OCI-LY3 (cell line): ENCODE measurements around the gene CCDC159.

ENCODE experiments used
- EZH2phosphoT487 ChIP-seq: fragments of 200-600 bp; shearing (Covaris generic); IDR thresholded peaks from 2 replicates; pipeline ENCODE4 v1.6.1; 2018; ENCODE audit warnings: antibody characterized with exemption, mixed run types, low read depth
- TF ChIP-seq, protein P1 (sequence below): fragments of 200-600, 300-600 bp; sonication (generic); IDR thresholded peaks from 2 replicates; pipeline ENCODE4 v1.5.1; 2014; ENCODE audit warnings: antibody characterized with exemption, low read length, low read depth

DNA sequence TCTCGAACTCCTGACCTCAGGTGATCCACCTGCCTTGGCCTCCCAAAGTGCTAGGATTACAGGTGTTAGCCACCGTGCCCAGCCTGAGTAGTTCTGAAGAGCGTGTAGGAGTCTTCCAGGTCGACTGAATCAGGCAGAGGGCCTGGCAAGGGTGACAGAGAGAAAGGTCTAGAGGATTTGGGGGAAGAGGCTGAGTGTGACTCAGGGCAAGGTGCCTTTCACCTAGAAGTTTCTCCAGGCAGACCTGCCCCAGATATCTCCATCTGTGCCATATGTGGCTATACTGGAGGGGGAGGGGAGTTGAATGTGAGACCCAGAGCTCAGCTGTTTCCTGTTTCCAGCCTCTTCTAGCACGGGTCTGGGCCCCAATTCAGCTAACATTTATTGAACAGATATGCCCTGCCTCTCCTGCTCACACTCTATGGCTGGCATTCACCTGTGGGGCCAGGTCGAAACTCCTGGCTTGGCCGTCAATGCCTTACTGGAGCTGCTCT is 1.3 kb downstream of the CCDC159 start:
- TF ChIP-seq EZH2phosphoT487: no peak
- TF ChIP-seq, protein P1, sequence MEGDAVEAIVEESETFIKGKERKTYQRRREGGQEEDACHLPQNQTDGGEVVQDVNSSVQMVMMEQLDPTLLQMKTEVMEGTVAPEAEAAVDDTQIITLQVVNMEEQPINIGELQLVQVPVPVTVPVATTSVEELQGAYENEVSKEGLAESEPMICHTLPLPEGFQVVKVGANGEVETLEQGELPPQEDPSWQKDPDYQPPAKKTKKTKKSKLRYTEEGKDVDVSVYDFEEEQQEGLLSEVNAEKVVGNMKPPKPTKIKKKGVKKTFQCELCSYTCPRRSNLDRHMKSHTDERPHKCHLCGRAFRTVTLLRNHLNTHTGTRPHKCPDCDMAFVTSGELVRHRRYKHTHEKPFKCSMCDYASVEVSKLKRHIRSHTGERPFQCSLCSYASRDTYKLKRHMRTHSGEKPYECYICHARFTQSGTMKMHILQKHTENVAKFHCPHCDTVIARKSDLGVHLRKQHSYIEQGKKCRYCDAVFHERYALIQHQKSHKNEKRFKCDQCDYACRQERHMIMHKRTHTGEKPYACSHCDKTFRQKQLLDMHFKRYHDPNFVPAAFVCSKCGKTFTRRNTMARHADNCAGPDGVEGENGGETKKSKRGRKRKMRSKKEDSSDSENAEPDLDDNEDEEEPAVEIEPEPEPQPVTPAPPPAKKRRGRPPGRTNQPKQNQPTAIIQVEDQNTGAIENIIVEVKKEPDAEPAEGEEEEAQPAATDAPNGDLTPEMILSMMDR: no peak
